BLaER1 (cell line): ENCODE data around the gene SLC2A2.
A peak's percentile ranks its signal among the peaks of the same experiment; 100 is the strongest.

Source experiments
- H3K27ac ChIP-seq: shearing (Covaris generic); formaldehyde crosslinking; 2 replicates; pipeline ENCODE4 v1.8.1; 2022
- H3K27me3 ChIP-seq: shearing (Covaris generic); formaldehyde crosslinking; 2 replicates; pipeline ENCODE4 v1.8.1; 2022
- H3K36me3 ChIP-seq: shearing (Covaris generic); formaldehyde crosslinking; 2 replicates; pipeline ENCODE4 v1.8.1; 2022
- H3K4me1 ChIP-seq: shearing (Covaris generic); formaldehyde crosslinking; 2 replicates; pipeline ENCODE4 v1.8.1; 2022
- H3K4me2 ChIP-seq: shearing (Covaris generic); formaldehyde crosslinking; 2 replicates; pipeline ENCODE4 v1.8.1; 2022
- H3K4me3 ChIP-seq: shearing (Covaris generic); formaldehyde crosslinking; 2 replicates; pipeline ENCODE4 v1.8.1; 2022
- H3K9ac ChIP-seq: shearing (Covaris generic); formaldehyde crosslinking; 2 replicates; pipeline ENCODE4 v1.8.1; 2022
- H3K9me3 ChIP-seq: shearing (Covaris generic); formaldehyde crosslinking; 2 replicates; pipeline ENCODE4 v1.8.1; 2022
- H4K20me1 ChIP-seq: shearing (Covaris generic); formaldehyde crosslinking; 2 replicates; pipeline ENCODE4 v1.8.1; 2022
- Cebpa-rat ChIP-seq: shearing (Covaris generic); IDR thresholded peaks from 2 replicates; pipeline ENCODE4 v1.8.1; 2022

SLC2A2 gene

GRCh38 chr3:171007316-171007715 lies 19.2 kb downstream of the SLC2A2 start:
- Histone ChIP-seq H3K9ac (no peak overlapping the region), H3K4me3 (no peak overlapping the region), H3K4me1 (peaks cover 2% of the 10 kb centered on the region), H3K36me3 (no peaks in the 10 kb centered on the region), H3K27ac (no peak overlapping the region), H3K27me3 (no peaks in the 10 kb centered on the region), H3K4me2 (no peak overlapping the region), H3K9me3 (no peaks in the 10 kb centered on the region), H4K20me1 (no peaks in the 10 kb centered on the region)
- no peak for TF ChIP-seq Cebpa-rat

GRCh38 chr3:171005648-171006047 lies 20.9 kb downstream of the SLC2A2 start:
- H3K4me2 ChIP-seq, result no peak overlapping the region
- no peaks in the 10 kb centered on the region for H3K27me3 ChIP-seq
- H3K4me1 ChIP-seq, result peaks cover 8% of the 10 kb centered on the region
- H3K4me3 ChIP-seq, result no peak overlapping the region
- H4K20me1 ChIP-seq, result no peaks in the 10 kb centered on the region
- no peaks in the 10 kb centered on the region for H3K9me3 ChIP-seq
- no peak overlapping the region for H3K27ac ChIP-seq
- no peaks in the 10 kb centered on the region for H3K36me3 ChIP-seq
- no peak for TF ChIP-seq Cebpa-rat
- no peak overlapping the region for H3K9ac ChIP-seq

GRCh38 chr3:171001957-171002694 lies 24.4 kb downstream of the SLC2A2 start:
- Histone ChIP-seq H3K27ac (no peak overlapping the region), H3K4me1 (peaks cover 8% of the 10 kb centered on the region), H3K36me3 (no peaks in the 10 kb centered on the region), H3K27me3 (no peaks in the 10 kb centered on the region), H4K20me1 (no peaks in the 10 kb centered on the region), H3K9me3 (no peaks in the 10 kb centered on the region), H3K4me3 (no peak overlapping the region), H3K9ac (no peak overlapping the region), H3K4me2 (peak overlapping the region; percentile 11)
- TF ChIP-seq Cebpa-rat, result no peak

- Histone ChIP-seq H3K27ac (no peak overlapping the region), H3K4me3 (no peak overlapping the region), H3K27me3 (no peaks in the 10 kb centered on the region), H3K4me1 (peaks cover 8% of the 10 kb centered on the region), H3K4me2 (no peak overlapping the region), H4K20me1 (no peaks in the 10 kb centered on the region), H3K9ac (no peak overlapping the region), H3K9me3 (no peaks in the 10 kb centered on the region), H3K36me3 (no peaks in the 10 kb centered on the region)
- no peak for TF ChIP-seq Cebpa-rat
Measured at GRCh38 chr3:171001250-171001893, 25.1 kb downstream of the SLC2A2 start.

GRCh38 chr3:171000281-171000680 lies 26.2 kb downstream of the SLC2A2 start:
- Histone ChIP-seq H3K4me3 (no peak overlapping the region), H3K9me3 (no peaks in the 10 kb centered on the region), H3K4me2 (no peak overlapping the region), H3K9ac (no peak overlapping the region), H4K20me1 (no peaks in the 10 kb centered on the region), H3K4me1 (peaks cover 8% of the 10 kb centered on the region), H3K27me3 (no peaks in the 10 kb centered on the region), H3K36me3 (no peaks in the 10 kb centered on the region), H3K27ac (no peak overlapping the region)
- no peak for TF ChIP-seq Cebpa-rat

GRCh38 chr3:170999737-171000242 lies 26.7 kb downstream of the SLC2A2 start:
- TF ChIP-seq Cebpa-rat, result no peak
- Histone ChIP-seq H3K36me3 (no peaks in the 10 kb centered on the region), H3K9ac (no peak overlapping the region), H3K27me3 (no peaks in the 10 kb centered on the region), H3K4me2 (no peak overlapping the region), H3K4me3 (no peak overlapping the region), H4K20me1 (no peaks in the 10 kb centered on the region), H3K27ac (no peak overlapping the region), H3K4me1 (peaks cover 8% of the 10 kb centered on the region), H3K9me3 (no peaks in the 10 kb centered on the region)

- H3K9ac ChIP-seq, result no peak overlapping the region
- H3K4me3 ChIP-seq, result no peak overlapping the region
- H3K9me3 ChIP-seq, result no peaks in the 10 kb centered on the region
- no peak overlapping the region for H3K4me2 ChIP-seq
- H3K4me1 ChIP-seq, result peaks cover 8% of the 10 kb centered on the region
- no peaks in the 10 kb centered on the region for H3K27me3 ChIP-seq
- TF ChIP-seq Cebpa-rat, result no peak
- no peak overlapping the region for H3K27ac ChIP-seq
- H4K20me1 ChIP-seq, result no peaks in the 10 kb centered on the region
- no peaks in the 10 kb centered on the region for H3K36me3 ChIP-seq
Measured at GRCh38 chr3:170997961-170998913, 28.3 kb downstream of the SLC2A2 start.

GRCh38 chr3:170992854-170993253 lies 33.7 kb downstream of the SLC2A2 start:
- TF ChIP-seq Cebpa-rat, result no peak

GRCh38 chr3:170991664-170992063 lies 34.9 kb downstream of the SLC2A2 start:
- Histone ChIP-seq H4K20me1 (no peaks in the 10 kb centered on the region), H3K27me3 (no peaks in the 10 kb centered on the region), H3K4me2 (no peak overlapping the region), H3K9me3 (no peaks in the 10 kb centered on the region), H3K36me3 (no peaks in the 10 kb centered on the region), H3K9ac (no peak overlapping the region), H3K4me3 (no peak overlapping the region), H3K4me1 (no peaks in the 10 kb centered on the region), H3K27ac (no peak overlapping the region)
- no peak for TF ChIP-seq Cebpa-rat

More at GRCh38 chr3:170992854-170993253, 33.7 kb downstream of the SLC2A2 start:
- Histone ChIP-seq H3K9ac (no peak overlapping the region), H3K36me3 (no peaks in the 10 kb centered on the region), H3K4me1 (no peaks in the 10 kb centered on the region), H3K9me3 (no peaks in the 10 kb centered on the region), H3K4me2 (no peak overlapping the region), H3K27ac (no peak overlapping the region), H4K20me1 (no peaks in the 10 kb centered on the region), H3K27me3 (no peaks in the 10 kb centered on the region), H3K4me3 (no peak overlapping the region)
